K562 (cell line): ENCODE results near the gene TMC8. TPM values are rescaled to one million over a fixed set of nuclear protein-coding genes. Genes with fewer than 3 reads are reported as not detected.

ENCODE experiments used
- ARNT ChIP-seq, 2 experiments: fragments of 450-650 bp; IDR thresholded peaks; 2 replicates each; pipeline ENCODE4 v1.6.1; 2016; ENCODE audit warnings: mild to moderate bottlenecking in 1 of 2
- CBFB ChIP-seq: sonication (generic); formaldehyde crosslinking; IDR thresholded peaks from 2 replicates; pipeline ENCODE4 v1.4.0; 2020; ENCODE audit warnings: mild to moderate bottlenecking, missing genetic modification reagents
- CBX1 ChIP-seq: sonication (generic); IDR thresholded peaks from 2 replicates; pipeline ENCODE4 v1.6.1; 2016; ENCODE audit warnings: antibody characterized with exemption, low read depth, mild to moderate bottlenecking
- ELK3 ChIP-seq: fragments of 450-650 bp; formaldehyde crosslinking; IDR thresholded peaks from 2 replicates; pipeline ENCODE4 v1.4.0; 2020; ENCODE audit warnings: mild to moderate bottlenecking
- FOXP1 ChIP-seq: sonication (generic); formaldehyde crosslinking; IDR thresholded peaks from 2 replicates; pipeline ENCODE4 v1.8.0; 2022; ENCODE audit warnings: mild to moderate bottlenecking, missing genetic modification reagents
- HNRNPL ChIP-seq: fragments of 200-400 bp; formaldehyde crosslinking; IDR thresholded peaks from 2 replicates; pipeline ENCODE4 v1.6.1; 2017; ENCODE audit warnings: low read depth, mild to moderate bottlenecking, low read length
- L3MBTL2 ChIP-seq: fragments of 450-650 bp; IDR thresholded peaks from 2 replicates; pipeline ENCODE4 v1.6.1; 2016; ENCODE audit warnings: mild to moderate bottlenecking, moderate library complexity
- LCOR ChIP-seq: sonication (generic); formaldehyde crosslinking; IDR thresholded peaks from 2 replicates; pipeline ENCODE4 v1.8.0; 2022; ENCODE audit warnings: mild to moderate bottlenecking, missing genetic modification reagents
- MEIS2 ChIP-seq: fragments of 450-650 bp; IDR thresholded peaks from 2 replicates; pipeline ENCODE4 v1.6.1; 2014; ENCODE audit warnings: mild to moderate bottlenecking; ENCODE audit not compliant: partially characterized antibody
- MXI1 ChIP-seq: IDR thresholded peaks from 2 replicates; pipeline ENCODE4 v1.6.1; 2011; ENCODE audit warnings: low read depth, mild to moderate bottlenecking, improper control_type of control experiment, low read length
- NFE2 ChIP-seq: IDR thresholded peaks from 2 replicates; pipeline ENCODE4 v1.6.1; 2014; ENCODE audit warnings: antibody characterized with exemption, low read depth
- POLR2A ChIP-seq: fragments of 450-650 bp; conservative IDR thresholded peaks from 2 replicates; pipeline ENCODE4 v1.6.1; 2016
- PTRF ChIP-seq: fragments of 450-650 bp; IDR thresholded peaks from 2 replicates; pipeline ENCODE4 v1.6.1; 2016; ENCODE audit warnings: mild to moderate bottlenecking, missing genetic modification characterization, missing compliant biosample characterization
- SMAD2 ChIP-seq: fragments of 150-350 bp; IDR thresholded peaks from 2 replicates; pipeline ENCODE4 v1.6.1; 2014; ENCODE audit warnings: low read depth, mild to moderate bottlenecking, low read length
- SRF ChIP-seq, 2 experiments: fragments of 250-450, 450-650 bp in 1 of 2; sonication (Bioruptor Pico) in 1 of 2; sonication (generic) in 1 of 2; formaldehyde crosslinking; IDR thresholded peaks; 2 replicates each; pipeline versions ENCODE4 v1.5.0 to v1.5.1; 2020 to 2022; ENCODE audit warnings: mild to moderate bottlenecking in 1 of 2, missing genetic modification reagents in 1 of 2
- TCF7 ChIP-seq: sonication (generic); IDR thresholded peaks from 2 replicates; pipeline ENCODE4 v1.6.1; 2016; ENCODE audit warnings: antibody characterized with exemption, borderline replicate concordance
- TEAD4 ChIP-seq, 2 experiments: sonication (generic) in 1 of 2; formaldehyde crosslinking in 1 of 2; IDR thresholded peaks; 2 replicates each; pipeline versions ENCODE4 v1.6.1 to v1.8.0; 2012 to 2022; ENCODE audit warnings: borderline replicate concordance in 1 of 2, inconsistent platforms in 1 of 2, low read length in 1 of 2, mild to moderate bottlenecking in 1 of 2, missing genetic modification reagents in 1 of 2
- TFAP4 ChIP-seq: sonication (generic); formaldehyde crosslinking; IDR thresholded peaks from 2 replicates; pipeline ENCODE4 v1.8.0; 2022; ENCODE audit warnings: missing genetic modification reagents, mild to moderate bottlenecking, moderate library complexity, borderline replicate concordance
- ZNF124 ChIP-seq: sonication (generic); formaldehyde crosslinking; IDR thresholded peaks from 2 replicates; pipeline ENCODE4 v1.8.1; 2022; ENCODE audit warnings: missing genetic modification reagents
- ZNF274 ChIP-seq: IDR thresholded peaks from 2 replicates; pipeline ENCODE4 v1.6.1; 2011; ENCODE audit warnings: low read depth, mild to moderate bottlenecking, low read length, moderate library complexity, borderline replicate concordance
- ZNF398 ChIP-seq: fragments of 250-450 bp; sonication (Bioruptor Pico); IDR thresholded peaks from 2 replicates; pipeline ENCODE4 v1.8.0; 2021; ENCODE audit warnings: moderate library complexity, mild to moderate bottlenecking, inconsistent platforms
- ZNF79 ChIP-seq: fragments of 250-450 bp; sonication (Bioruptor Pico); IDR thresholded peaks from 2 replicates; pipeline ENCODE4 v1.4.0; 2020; ENCODE audit warnings: low read depth, mild to moderate bottlenecking, moderate library complexity
- polyA plus RNA-seq, 8 experiments: library from polyadenylated mRNA; depleted of rRNA in 4 of 8; stranded (reverse) in 5 of 8; unstranded in 3 of 8; fragments of >200 nt; fragmentation: Nextera tagmentation in 2 of 8; fragmentation: Illumina TruSeq in 1 of 8; extraction: Ambion mirVana in 2 of 8; extraction: Trizol in 1 of 8; gene quantifications; 2 replicates each; pipeline versions ENCODE4 v1.2.1 to v1.2.3, GENCODE V29; 2011 to 2014; ENCODE audit warnings: inconsistent platforms in 1 of 8, missing spikeins in 1 of 8
- total RNA-seq, 7 experiments: library from RNA; depleted of rRNA in 6 of 7; stranded (reverse); fragments of >200 nt in 6 of 7; fragmentation: Illumina TruSeq in 2 of 7; extraction: Trizol in 2 of 7; gene quantifications; 2 replicates each; pipeline versions ENCODE4 v1.2.1 to v1.2.3, GENCODE V29; 2011 to 2021; ENCODE audit warnings: low replicate concordance in 1 of 7
- TF ChIP-seq, protein P1 (sequence below): IDR thresholded peaks from 3 replicates; pipeline ENCODE4 v1.6.1; 2011; ENCODE audit warnings: borderline replicate concordance, mild to moderate bottlenecking, moderate library complexity; ENCODE audit not compliant: insufficient read length; ENCODE audit errors: extremely low read depth

The TMC8 gene
- total and polyA plus RNA-seq, 9 of the 15 experiments (the other 6 are each of a cell fraction or from before 2014, with no cell fraction given), result 0.13 to 10.9 (median 2.8) TPM

- no peak for TF ChIP-seq SRF (CRISPR knock-in tag; IDR thresholded peaks at IDR 0.05)
- no peak for TF ChIP-seq HNRNPL
- no peak for TF ChIP-seq ZNF398 (CRISPR knock-in tag)
- TF ChIP-seq ARNT (IDR thresholded peaks at IDR 0.05), result no peak
- no peak for TF ChIP-seq ZNF79
- no peak for TF ChIP-seq CBFB (CRISPR knock-in tag)
- no peak for TF ChIP-seq ZNF274
- TF ChIP-seq, protein P1, sequence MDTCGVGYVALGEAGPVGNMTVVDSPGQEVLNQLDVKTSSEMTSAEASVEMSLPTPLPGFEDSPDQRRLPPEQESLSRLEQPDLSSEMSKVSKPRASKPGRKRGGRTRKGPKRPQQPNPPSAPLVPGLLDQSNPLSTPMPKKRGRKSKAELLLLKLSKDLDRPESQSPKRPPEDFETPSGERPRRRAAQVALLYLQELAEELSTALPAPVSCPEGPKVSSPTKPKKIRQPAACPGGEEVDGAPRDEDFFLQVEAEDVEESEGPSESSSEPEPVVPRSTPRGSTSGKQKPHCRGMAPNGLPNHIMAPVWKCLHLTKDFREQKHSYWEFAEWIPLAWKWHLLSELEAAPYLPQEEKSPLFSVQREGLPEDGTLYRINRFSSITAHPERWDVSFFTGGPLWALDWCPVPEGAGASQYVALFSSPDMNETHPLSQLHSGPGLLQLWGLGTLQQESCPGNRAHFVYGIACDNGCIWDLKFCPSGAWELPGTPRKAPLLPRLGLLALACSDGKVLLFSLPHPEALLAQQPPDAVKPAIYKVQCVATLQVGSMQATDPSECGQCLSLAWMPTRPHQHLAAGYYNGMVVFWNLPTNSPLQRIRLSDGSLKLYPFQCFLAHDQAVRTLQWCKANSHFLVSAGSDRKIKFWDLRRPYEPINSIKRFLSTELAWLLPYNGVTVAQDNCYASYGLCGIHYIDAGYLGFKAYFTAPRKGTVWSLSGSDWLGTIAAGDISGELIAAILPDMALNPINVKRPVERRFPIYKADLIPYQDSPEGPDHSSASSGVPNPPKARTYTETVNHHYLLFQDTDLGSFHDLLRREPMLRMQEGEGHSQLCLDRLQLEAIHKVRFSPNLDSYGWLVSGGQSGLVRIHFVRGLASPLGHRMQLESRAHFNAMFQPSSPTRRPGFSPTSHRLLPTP, result no peak
- no peak for TF ChIP-seq MXI1
- TF ChIP-seq TFAP4, result no peak
- TF ChIP-seq TEAD4 (IDR thresholded peaks at IDR 0.05; ENCODE audit: low read length), result 0 out of 2 replicates have a peak, but pooled peaks have one; percentile 16
- no peak for TF ChIP-seq TEAD4 (CRISPR knock-in tag; IDR thresholded peaks at IDR 0.05; ENCODE audit: borderline replicate concordance)
- TF ChIP-seq FOXP1 (CRISPR knock-in tag), result 0 out of 2 replicates have a peak, but pooled peaks have one; percentile 47
- no peak for TF ChIP-seq ELK3 (CRISPR knock-in tag)
- TF ChIP-seq PTRF (tag), result no peak
- TF ChIP-seq CBX1, result peak; percentile 56; the same call in 1 of the 2 replicates
- TF ChIP-seq POLR2A, result peak; percentile 76
- TF ChIP-seq ZNF124 (CRISPR knock-in tag), result no peak
- no peak for TF ChIP-seq SMAD2
- no peak for TF ChIP-seq MEIS2
- 0 out of 2 replicates have a peak, but pooled peaks have one; percentile 21 for TF ChIP-seq L3MBTL2
- TF ChIP-seq NFE2, result no peak
- TF ChIP-seq TCF7, result no peak
- TF ChIP-seq LCOR (CRISPR knock-in tag), result no peak
These were observed 3.2 kb upstream of the TMC8 start (continued) for GRCh38 chr17:78127239-78127887.
